ENCODE measurements around the gene DLG2. TPM values are rescaled to one million over a fixed set of nuclear protein-coding genes. Genes with fewer than 3 reads are reported as not detected.

DLG2 gene
- total and polyA plus RNA-seq, 2 donors (not counting 3 experiments of a cell fraction or from before 2014, with no cell fraction given), result 0.15 to 1.1 TPM

- BruUV-seq (replicated peaks), result no TSS peak
- no peak overlapping the region for H3K27ac ChIP-seq (ENCODE audit: insufficient read depth, low read depth, low read length)
- CTCF ChIA-PET, result no interaction called here
Observed at GRCh38 chr11:84022695-84023094, 1604.4 kb downstream of the DLG2 start.

More at GRCh38 chr11:84022695-84023094, 1604.4 kb downstream of the DLG2 start:
- Histone ChIP-seq H3K9ac (replicated peaks; ENCODE audit: extremely low read depth, insufficient read depth, low read length) (no peak overlapping the region), H3K4me1 (ENCODE audit: control insufficient read depth, extremely low read depth, insufficient read depth, low read length) (no peaks in the 10 kb centered on the region), H3K36me3 (ENCODE audit: control insufficient read depth in 2 of 2, extremely low read depth in 1 of 2, insufficient read depth in 2 of 2, low read length in 2 of 2) (no peaks in the 10 kb centered on the region), H3K4me2 (ENCODE audit: insufficient read depth, low read length) (no peak overlapping the region), H3K27me3 (ENCODE audit: control insufficient read depth in 2 of 2, insufficient read depth in 2 of 2, low read length in 2 of 2) (no peaks in the 10 kb centered on the region), H3K79me2 (ENCODE audit: control insufficient read depth, insufficient read depth, low read length) (no peaks in the 10 kb centered on the region), H3K9me3 (replicated peaks; ENCODE audit: control insufficient read depth, insufficient read depth, low read length) (peaks cover 2% of the 10 kb centered on the region), H3K9me1 (replicated peaks; ENCODE audit: control insufficient read depth, extremely low read depth, insufficient read depth, low read length) (no peaks in the 10 kb centered on the region), H3K4me3 (replicated peaks in 1 of 3; ENCODE audit: insufficient read depth in 1 of 3, low read depth in 1 of 3, low read length in 3 of 3) (no peak overlapping the region), H4K20me1 (replicated peaks; ENCODE audit: control insufficient read depth, extremely low read depth, insufficient read depth, low read length) (no peaks in the 10 kb centered on the region), H2AFZ (ENCODE audit: low read depth, low read length) (no peak overlapping the region)
- intact Hi-C loops (cut with micrococcal nuclease) (no loop called here), dilution Hi-C loops (cut with MboI; ENCODE audit: extremely low pct_ligation_motif_present, low sequenced_read_pairs) (no loop called here)
- no peak for DNase-seq (ENCODE audit: low read depth, low spot score)
- TF ChIP-seq MAX (IDR thresholded peaks at IDR 0.05; ENCODE audit: insufficient read depth, insufficient read length), result no peak
- TF ChIP-seq GATA2 (IDR thresholded peaks at IDR 0.05; ENCODE audit: insufficient read depth, insufficient read length, low read depth, low read length), result no peak
- no peak for TF ChIP-seq CTCF (IDR thresholded peaks at IDR 0.05; ENCODE audit: extremely low read depth in 1 of 2, insufficient read depth in 1 of 2, low read depth in 1 of 2, low read length in 2 of 2)
- TF ChIP-seq MYC (IDR thresholded peaks at IDR 0.05; ENCODE audit: low read depth, low read length), result no peak
- TF ChIP-seq FOS (IDR thresholded peaks at IDR 0.05; ENCODE audit: borderline replicate concordance, insufficient read depth, low read length), result no peak
- TF ChIP-seq POLR2A (IDR thresholded peaks at IDR 0.05; ENCODE audit: low read depth, low read length), result no peak
- no peak for TF ChIP-seq EZH2 (IDR thresholded peaks at IDR 0.05; ENCODE audit: borderline replicate concordance, low read depth, low read length, severe bottlenecking)
- no peak for TF ChIP-seq POLR2AphosphoS5 (IDR thresholded peaks at IDR 0.05; ENCODE audit: insufficient read depth, low read depth, low read length)
- TF ChIP-seq JUN (IDR thresholded peaks at IDR 0.05; ENCODE audit: borderline replicate concordance, insufficient read depth, insufficient read length, low read depth), result no peak
- FAIRE-seq, result no peak
- POLR2A ChIA-PET, result no interaction called here
